Erythroblast (primary cell): ENCODE data around the gene SMAP1.

Experiments
- DNase-seq, 2 experiments: peaks; one replicate each; lab custom pipeline; 2025; lab: John Stamatoyannopoulos, UW
- GATA1 ChIP-seq: IDR thresholded peaks from 2 replicates; pipeline ENCODE4 v1.6.1; 2011; ENCODE audit warnings: low read depth, mild to moderate bottlenecking, control low read depth, low read length, moderate library complexity
- POLR2A ChIP-seq: IDR thresholded peaks from 2 replicates; pipeline ENCODE4 v1.6.1; 2011; ENCODE audit warnings: mild to moderate bottlenecking, low read length

Gene SMAP1

DNA sequence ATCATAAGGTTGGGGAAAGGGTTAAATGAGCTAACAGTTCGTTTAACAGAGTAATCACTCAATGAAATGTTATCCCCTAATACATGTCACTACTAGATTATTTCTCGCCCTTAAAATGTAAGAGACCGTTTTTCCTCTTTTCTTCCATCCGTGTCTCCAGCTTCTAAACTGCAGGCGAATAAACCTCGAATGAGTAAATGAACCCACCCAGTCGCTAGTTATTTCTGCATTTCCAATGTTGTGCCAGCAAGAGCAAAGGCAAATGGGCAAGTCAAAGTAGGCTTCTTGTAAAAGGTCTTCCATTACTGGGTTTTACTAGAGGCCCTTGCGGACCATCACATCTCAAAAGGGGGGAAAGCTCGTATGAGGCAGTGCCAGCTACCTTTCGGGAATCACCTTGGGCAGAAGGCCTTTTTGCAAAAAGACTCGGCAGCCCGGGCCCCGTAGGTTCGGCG lies 400 bp upstream of the SMAP1 start:
- TF ChIP-seq POLR2A (no peak), GATA1 (no peak)
- DNase-seq: no peak

DNA sequence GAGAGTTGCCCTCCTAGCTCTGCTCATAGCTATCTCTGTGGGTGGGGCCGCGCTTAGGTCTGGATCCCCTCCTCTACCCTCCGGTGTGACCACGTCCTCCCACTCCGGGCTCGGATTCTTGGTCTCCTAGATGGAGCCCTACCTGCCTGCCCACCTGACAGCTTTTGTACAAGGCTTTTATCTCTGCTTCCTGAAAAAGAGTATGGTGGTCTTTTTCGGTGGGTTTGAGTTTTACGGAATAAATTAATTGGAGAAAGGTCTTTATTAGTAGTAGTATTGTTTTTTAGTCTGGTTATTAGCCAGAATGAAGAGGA lies 773 bp downstream of the SMAP1 start:
- TF ChIP-seq POLR2A: no peak
- TF ChIP-seq GATA1: no peak
- peak in 1 of 2 experiments; percentile 60 for DNase-seq

DNA sequence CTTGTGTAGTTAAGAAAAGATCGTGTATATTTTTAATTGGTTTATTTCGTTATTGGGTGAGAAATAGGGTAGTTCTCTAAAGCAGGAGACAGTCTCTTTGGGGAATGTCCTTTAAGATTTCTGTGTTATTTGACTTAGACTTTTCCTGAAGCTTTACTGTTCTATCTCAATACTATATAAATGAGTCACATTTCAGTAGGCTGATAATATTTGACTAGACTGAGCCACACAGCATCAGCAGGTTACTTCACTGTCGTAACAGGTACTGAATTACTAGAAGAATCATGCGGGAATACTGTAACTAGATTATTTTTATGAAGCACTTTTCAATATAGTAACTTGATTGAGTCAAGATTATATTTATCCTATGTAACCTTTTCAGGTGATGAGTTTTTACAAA lies 1.4 kb downstream of the SMAP1 start:
- peak in 1 of 2 experiments; percentile 8 for DNase-seq
- TF ChIP-seq POLR2A: no peak
- no peak for TF ChIP-seq GATA1

DNA sequence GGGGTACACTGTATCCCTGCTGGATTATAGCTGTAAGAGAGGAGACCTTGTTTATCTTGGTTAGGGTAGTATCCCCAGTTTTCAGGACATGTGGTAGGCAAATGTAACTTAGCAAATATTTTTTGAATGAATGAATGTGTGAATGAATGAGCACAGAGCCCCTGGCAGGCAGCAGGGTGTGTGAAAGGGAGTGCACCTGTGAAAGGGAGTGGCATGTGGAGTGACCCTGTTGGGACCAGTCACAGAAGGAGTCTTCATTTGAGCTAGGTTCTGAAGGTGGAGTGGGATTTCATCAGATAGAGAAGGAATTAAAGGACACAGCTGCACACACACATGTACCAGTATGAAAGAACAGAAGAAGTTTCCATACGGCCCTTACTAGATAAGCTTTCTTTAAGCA lies 4.9 kb downstream of the SMAP1 start:
- TF ChIP-seq GATA1: no peak
- TF ChIP-seq POLR2A: no peak
- DNase-seq: no peak

DNA sequence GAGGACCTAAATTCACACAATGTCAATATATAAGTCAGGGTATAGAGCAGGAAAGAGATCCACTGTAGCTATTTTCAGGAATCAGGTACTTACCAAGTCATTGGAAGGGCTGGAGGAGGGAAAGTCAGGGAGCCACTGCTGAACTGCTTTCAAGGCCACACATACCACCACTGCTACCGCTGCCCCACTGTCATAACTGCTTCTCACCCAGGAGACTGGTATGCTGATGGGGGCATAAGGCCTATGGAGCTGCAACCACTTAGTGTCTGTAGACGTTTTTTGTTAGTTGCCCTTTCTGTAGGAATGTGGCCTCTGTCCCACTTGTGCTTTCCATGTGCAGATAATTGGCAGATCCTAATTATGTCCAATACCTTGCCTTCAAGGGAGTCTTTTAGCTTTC lies 5.4 kb downstream of the SMAP1 start:
- peak; percentile 5 to 22 for DNase-seq
- TF ChIP-seq GATA1: no peak
- TF ChIP-seq POLR2A: no peak

DNA sequence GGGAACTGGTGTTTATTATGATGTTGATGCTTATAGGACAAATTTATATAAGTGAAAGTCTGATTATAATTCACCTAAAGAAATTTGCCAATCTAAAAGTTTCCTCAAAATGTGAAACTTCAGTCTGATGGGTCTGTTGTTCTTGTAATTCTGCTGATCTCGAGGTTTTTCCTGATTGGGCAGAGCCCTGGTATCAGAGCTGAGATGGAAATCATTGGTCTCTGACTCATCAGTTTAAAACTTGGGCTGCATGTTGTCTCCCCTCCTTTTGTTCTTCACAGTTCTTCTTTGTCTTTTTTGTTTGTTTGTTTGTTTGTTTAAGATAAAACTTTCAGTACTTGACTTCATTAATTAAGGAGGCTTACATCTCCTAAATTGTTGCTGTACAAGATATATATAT lies 5.9 kb downstream of the SMAP1 start:
- TF ChIP-seq POLR2A: no peak
- TF ChIP-seq GATA1: no peak

DNA sequence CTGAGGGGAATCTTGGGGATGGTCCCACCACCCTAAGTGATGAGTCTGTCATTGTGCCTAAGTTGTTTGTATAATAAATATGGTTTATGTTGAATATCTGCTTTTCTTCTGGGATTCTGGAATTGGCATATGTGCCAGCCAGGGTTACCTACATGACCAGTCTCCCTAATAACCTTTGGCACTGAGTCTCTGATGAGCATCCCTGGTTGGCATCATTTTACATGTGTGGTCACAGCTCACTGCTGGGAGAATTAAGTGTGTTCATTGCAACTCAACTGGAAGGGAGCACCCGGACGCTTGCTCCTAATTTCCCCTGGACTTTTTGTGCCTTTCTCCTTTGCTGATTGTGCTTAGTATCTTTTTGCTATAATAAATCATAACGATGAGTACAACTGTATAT lies 8.1 kb downstream of the SMAP1 start:
- no peak for TF ChIP-seq POLR2A
- no peak for TF ChIP-seq GATA1

More for the DNA sequence above, 5.9 kb downstream of the SMAP1 start:
- peak; percentile 37 for DNase-seq

DNA sequence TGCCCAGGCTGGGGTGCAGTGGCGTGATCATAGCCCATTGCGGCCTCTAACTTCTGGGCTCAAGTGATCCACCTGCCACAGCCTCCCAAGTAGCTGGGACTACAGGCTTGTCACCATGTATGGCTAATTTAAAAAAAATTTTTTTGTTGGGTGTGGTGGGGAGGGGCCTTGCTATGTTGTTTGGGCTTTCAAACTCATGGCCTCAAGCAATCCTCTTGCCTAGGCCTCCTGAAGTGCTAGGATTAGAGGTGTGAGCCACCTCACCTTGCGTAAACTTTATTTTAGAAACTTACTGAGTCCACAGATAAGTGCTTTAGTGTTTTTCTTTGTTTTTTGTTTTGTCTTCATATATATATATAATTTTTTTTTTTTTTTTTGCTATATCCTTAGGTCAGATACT lies 9.1 kb downstream of the SMAP1 start:
- no peak for DNase-seq
- TF ChIP-seq GATA1: no peak
- TF ChIP-seq POLR2A: no peak

More for the DNA sequence above, 8.1 kb downstream of the SMAP1 start:
- no peak for DNase-seq

DNA sequence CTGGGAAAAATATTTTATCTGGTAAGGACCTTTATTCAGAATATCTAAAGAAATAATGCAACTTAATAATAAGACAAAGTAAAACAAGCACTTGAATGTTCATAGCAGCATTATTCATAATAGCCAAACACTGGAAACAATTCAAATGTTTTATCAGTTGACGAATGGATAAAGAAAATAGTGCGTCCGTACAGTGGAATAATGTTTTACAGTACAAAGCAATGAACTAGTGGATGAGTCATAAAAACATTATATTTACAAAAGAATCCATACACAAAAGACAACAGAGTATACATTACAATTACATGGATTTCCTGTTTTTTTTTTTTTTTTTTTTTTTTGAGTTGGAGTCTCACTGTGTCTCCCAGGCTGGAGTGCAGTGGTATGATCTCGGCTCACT lies 12.7 kb downstream of the SMAP1 start:
- TF ChIP-seq POLR2A (no peak), GATA1 (no peak)
- DNase-seq: no peak

DNA sequence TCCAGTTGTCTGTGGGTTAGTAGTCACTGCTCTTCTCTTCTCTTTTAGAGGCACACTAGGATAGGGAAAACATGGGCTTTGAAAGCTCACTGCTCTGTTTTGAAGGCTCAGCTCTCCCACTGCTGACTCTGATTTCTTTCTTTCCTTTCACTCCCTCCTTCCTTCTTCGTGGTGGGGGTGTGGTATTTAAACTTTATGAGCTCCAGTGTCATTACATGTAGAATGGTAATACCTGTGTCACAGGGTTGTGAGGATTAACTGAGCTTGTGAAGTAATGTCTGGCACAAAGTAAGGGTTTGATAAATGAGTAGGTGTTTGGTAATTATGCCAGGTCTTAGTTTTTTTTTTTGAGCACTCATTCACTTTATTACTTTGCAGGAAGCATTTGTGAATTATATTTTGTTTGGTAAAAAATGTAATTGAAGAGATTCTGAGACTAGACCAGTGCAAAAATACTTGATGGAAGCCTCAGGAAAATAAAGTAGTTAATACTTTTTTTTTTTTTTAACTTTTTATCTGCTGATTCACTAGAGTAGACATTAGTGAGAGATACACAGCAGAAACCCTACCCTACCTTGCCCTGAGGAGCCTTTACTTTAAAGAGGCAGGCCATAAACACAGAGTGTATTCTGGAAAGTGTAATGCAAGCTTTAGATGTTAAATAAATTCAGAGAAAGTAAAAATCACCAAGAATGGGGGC lies 17.3 kb downstream of the SMAP1 start:
- TF ChIP-seq GATA1 (no peak), POLR2A (no peak)
- no peak for DNase-seq

DNA sequence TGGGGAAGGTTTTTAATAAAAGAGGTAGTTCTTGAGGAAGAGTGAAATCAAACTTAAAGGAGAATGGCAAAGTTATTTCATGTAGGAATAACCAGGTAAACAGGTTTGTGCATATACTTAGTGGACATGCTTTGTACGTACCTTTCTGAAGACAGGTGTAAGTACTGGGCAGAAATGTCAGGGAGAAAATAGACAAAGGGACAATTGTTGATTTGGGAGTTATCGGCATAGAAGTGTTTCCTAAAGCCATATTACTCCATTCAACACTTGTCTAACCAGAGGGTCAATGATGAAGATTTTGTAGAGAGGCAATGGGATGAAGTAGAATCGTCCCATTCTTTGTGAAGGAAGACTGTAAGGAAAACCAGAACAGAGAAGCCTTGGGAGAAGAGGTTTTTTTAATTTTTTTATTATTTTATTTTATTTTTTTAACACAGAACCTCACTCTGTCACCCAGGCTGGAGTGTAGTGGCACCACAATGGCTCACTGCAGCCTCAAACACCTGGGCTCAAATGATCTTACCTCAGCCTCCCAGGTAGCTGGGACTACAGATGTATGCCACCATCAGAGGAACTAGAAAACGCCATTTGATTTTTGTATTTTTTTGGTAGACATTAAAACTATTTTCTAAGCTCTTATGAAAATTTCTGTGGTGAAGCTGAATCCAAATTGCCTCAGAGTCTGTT lies 18.0 kb downstream of the SMAP1 start:
- TF ChIP-seq GATA1 (no peak), POLR2A (no peak)
- no peak for DNase-seq

DNA sequence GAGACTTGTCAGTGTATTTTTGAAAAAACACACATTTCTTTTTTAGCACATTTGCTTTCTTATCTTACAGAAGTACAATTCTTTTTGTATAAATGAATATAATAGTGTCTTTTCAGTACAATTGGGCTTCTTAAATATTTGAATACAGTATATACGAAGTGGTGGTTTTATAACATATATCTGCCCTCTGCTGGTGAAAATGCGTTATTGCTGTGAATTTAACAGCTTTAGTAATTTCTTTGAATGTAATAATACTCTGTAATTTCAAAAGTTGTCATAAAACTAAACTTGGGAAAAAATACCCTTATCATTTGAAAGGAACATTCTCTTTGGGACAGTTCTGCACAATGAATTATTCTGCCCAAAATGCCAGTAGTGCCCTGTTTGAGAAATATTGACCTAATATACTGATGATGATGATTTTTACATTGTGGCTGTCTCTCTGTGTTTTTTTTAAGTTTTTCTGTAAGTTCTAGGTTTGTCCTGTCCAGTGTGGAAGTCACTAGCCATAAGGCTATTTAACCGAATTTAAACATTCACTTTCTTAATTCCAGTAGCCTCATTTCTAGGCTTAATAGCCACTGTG lies 19.0 kb downstream of the SMAP1 start:
- TF ChIP-seq GATA1 (no peak), POLR2A (no peak)
- DNase-seq: peak; percentile 39 to 67

DNA sequence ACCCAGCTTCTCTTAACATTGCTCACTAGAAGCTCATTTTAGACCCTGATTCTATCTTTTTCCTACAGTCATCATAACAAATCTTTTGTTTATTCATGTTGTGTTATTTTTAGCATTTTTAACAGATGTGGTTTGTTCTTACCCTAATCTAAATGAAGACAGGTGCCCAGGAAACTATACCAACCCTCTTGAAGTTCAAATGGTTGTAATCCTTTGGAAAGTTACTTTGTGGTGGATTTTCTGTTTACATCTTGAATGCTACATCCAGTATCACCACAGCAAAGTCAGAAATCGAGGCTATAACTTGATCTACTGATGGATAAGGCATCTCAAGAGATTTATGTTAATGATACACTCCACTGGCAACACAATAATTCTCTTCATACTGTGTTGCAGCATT lies 26.2 kb downstream of the SMAP1 start:
- DNase-seq: no peak
- TF ChIP-seq GATA1 (no peak), POLR2A (no peak)

DNA sequence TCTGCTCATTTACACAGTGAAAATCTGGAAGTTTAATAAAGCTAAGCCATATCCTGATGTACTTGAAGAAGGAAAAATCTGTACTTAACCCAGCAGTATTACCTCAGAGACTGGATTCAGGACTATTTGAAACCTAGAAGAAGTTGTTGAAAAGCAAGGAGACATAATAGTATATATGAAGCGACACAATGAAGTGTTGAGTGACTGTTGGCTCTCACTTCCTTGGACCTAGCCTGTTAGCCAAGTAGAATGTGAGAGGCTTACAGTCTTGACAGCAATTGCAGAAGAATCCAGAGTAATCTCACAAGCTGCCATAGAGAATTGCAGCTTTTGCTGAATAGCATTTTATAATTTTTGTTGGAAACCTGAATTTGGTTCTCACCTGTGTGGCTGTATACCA lies 26.7 kb downstream of the SMAP1 start:
- DNase-seq: no peak
- TF ChIP-seq GATA1: no peak
- no peak for TF ChIP-seq POLR2A
